Small intestine (tissue), 7 donors: ENCODE results near the gene CADPS. TPM values are rescaled to one million over a fixed set of nuclear protein-coding genes. Genes with fewer than 3 reads are reported as not detected.
A peak's percentile ranks its signal among the peaks of the same experiment; 100 is the strongest.

Source experiments
- DNase-seq, 2 donors: peaks; one replicate each; pipeline versions ENCODE4 v3.0.0 to v3.0.0-alpha.2; 2013
- FAIRE-seq: peaks from 2 replicates; lab custom pipeline; 2012; peaks lifted over from hg19 to GRCh38; lab: Jason Lieb, UNC
- H3K27ac ChIP-seq, 3 donors: one replicate each; pipeline ENCODE4 v1.5.1; 2013; ENCODE audit warnings: low read length in 2 of 3, mild to moderate bottlenecking in 2 of 3, control low read depth in 1 of 3, inconsistent platforms in 1 of 3, low read depth in 1 of 3, moderate library complexity in 1 of 3
- H3K27me3 ChIP-seq, 3 donors: one replicate each; pipeline ENCODE4 v1.6.1; 2013; ENCODE audit warnings: low read length in 3 of 3, inconsistent platforms in 1 of 3; ENCODE audit not compliant: control insufficient read depth in 3 of 3, insufficient read depth in 3 of 3
- H3K36me3 ChIP-seq, 3 donors: one replicate each; pipeline ENCODE4 v1.6.1; 2013; ENCODE audit warnings: low read length in 3 of 3, inconsistent platforms in 1 of 3, low read depth in 1 of 3, mild to moderate bottlenecking in 1 of 3, moderate library complexity in 1 of 3; ENCODE audit not compliant: control insufficient read depth in 3 of 3, insufficient read depth in 2 of 3
- H3K4me1 ChIP-seq, 3 donors: one replicate each; pipeline ENCODE4 v1.6.1; 2013; ENCODE audit warnings: low read length in 2 of 3, inconsistent platforms in 1 of 3, low read depth in 1 of 3, mild to moderate bottlenecking in 1 of 3, moderate library complexity in 1 of 3; ENCODE audit not compliant: control insufficient read depth in 3 of 3, insufficient read depth in 2 of 3
- H3K4me3 ChIP-seq, 3 donors: one replicate each; pipeline ENCODE4 v1.5.1; 2013; ENCODE audit warnings: low read length in 3 of 3, control low read depth in 1 of 3, inconsistent platforms in 1 of 3, low read depth in 1 of 3, mild to moderate bottlenecking in 1 of 3, moderate library complexity in 1 of 3
- H3K9me3 ChIP-seq, 2 donors: one replicate each; pipeline ENCODE4 v1.6.1; 2013; ENCODE audit warnings: low read depth in 1 of 2, low read length in 1 of 2; ENCODE audit not compliant: control insufficient read depth in 2 of 2, insufficient read depth in 1 of 2
- WGBS, 3 donors: extraction: QIAGEN DNeasy Blood & Tissue Kit; methylation state at CpG; one replicate each; pipeline ENCODE4 v1.1.7; 2013; 5-methylcytosine and 5-hydroxymethylcytosine counted together
- polyA plus RNA-seq, 4 donors: library from polyadenylated mRNA; stranded (reverse) in 3 of 4; unstranded in 1 of 4; fragments of 200-250 nt in 3 of 4; fragments of 120-200 nt in 1 of 4; gene quantifications; one replicate each; pipeline versions ENCODE4 v1.2.1 to v1.2.3, GENCODE V29; 2013
- donor health status: healthy with polysubstance abuse.
- donor health status: control.
- donor health status: control.
- donor health status: Bipolar disorder and iron deficiency.
- donor health status: healthy.

Gene CADPS
- polyA plus RNA-seq, 4 donors, result 1.9 to 9.3 (median 6.0) TPM

DNA sequence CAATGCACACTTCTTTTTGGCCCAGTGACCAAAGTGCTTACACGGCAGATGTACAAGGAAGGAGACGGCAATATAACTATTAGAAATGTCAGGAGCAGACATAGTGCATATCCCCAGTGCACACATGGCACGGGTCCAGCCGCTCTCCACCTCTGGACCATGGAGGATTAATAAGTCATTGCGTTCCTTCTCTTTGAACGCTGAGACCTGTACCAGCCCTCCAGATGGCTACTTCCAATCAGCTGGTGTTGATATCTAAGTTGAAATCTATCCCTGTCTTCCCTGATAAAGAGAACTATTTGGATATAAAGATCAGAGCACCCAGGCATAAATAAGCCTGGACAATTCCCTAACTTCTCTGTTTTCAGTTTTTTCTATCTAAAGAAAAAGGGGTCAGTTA, 212.5 kb downstream of the CADPS start:
- H3K27me3 ChIP-seq, result no peaks in the 10 kb centered on the region
- no peaks in the 10 kb centered on the region for H3K4me1 ChIP-seq
- FAIRE-seq (no peak), DNase-seq (no peak)
- H3K4me3 ChIP-seq, result no peak overlapping the region
- H3K36me3 ChIP-seq, result no peaks in the 10 kb centered on the region
- no peaks in the 10 kb centered on the region for H3K9me3 ChIP-seq
- 67 to 75% (median 74%) methylated on average over 6 of the region's 6 CpGs for WGBS, 3 donors
- H3K27ac ChIP-seq, result no peak overlapping the region

DNA sequence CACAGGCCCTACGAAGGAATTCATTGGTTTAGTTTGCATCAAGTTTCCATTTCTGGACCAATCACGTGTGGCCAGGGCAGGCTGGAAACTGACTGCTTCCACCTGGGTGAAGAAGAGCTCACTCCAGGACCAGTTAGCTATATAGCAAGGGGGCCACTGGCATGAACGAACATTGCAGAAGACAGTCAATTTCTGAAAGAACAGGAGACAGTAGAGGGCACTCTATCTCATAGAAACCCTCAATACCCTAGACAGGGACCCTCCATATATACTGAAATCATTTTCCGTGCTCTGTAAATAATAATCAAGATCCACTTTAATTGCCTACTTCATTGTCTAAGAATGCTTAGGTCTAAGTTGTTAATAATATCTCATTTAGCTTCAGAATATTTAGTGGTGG, 215.6 kb downstream of the CADPS start:
- Histone ChIP-seq H3K4me1 (no peaks in the 10 kb centered on the region), H3K36me3 (no peaks in the 10 kb centered on the region), H3K9me3 (no peaks in the 10 kb centered on the region), H3K27ac (no peak overlapping the region), H3K4me3 (no peak overlapping the region), H3K27me3 (no peaks in the 10 kb centered on the region)
- DNase-seq (no peak), FAIRE-seq (no peak)
- WGBS, 3 donors, result 55 to 86% (median 75%) methylated on average over 4 of the region's 4 CpGs

DNA sequence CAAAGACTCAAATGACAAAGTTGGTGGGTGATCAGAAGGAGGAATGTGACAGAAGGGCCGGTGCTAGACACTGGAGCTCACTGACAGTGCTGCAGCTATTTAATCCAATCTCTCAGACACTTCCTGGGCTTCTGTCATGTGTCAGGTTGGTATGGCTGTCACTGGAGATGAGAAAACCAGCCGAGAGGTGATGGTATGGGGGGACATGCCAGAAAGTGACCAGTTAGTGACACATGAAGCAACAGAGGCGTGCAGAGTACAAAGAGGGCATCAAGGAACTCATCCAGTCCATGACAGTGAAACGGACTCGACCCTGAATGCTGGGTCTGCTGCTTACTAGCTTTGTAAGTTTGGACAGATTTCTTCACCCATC, 219.5 kb downstream of the CADPS start:
- H3K4me3 ChIP-seq, result no peak overlapping the region
- WGBS, 3 donors, result 66 to 75% (median 69%) methylated on average over 5 of the region's 5 CpGs
- no peaks in the 10 kb centered on the region for H3K9me3 ChIP-seq
- no peaks in the 10 kb centered on the region for H3K36me3 ChIP-seq
- FAIRE-seq, result no peak
- no peak overlapping the region for H3K27ac ChIP-seq
- DNase-seq, result no peak
- peaks cover 0 to under 1% (median 0%) of the 10 kb centered on the region in 3 donors for H3K27me3 ChIP-seq
- H3K4me1 ChIP-seq, result no peaks in the 10 kb centered on the region

DNA sequence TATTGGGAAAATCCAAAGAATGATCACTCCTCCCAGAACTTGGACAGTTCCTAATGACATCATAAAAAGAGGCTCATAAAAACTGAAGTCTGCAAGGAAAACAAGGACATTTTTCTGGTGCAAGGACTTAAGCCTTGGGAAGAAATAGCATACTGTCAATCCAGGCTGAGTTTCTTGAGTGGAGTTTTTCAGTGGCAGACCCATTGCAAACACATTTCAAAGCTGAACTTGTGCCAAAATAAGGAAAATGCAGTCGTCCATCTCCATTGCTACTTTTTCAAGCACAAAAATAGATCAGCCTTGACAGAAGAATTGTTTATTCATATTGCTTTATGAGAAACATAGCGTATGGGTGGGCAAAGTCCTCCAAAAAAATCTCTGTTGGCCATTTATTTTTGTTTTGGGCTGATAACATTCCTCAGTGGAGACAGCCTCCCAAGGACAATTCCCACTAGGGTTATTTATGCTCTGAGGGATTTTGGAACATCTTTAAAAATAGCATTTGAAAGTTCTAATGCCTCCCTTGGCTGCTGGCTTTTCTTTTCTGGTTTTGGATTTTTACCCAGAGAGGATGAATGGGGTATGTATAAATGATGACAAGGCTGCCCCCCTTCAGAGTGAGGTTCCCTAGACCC, 220.0 kb downstream of the CADPS start:
- Histone ChIP-seq H3K36me3 (no peaks in the 10 kb centered on the region), H3K27ac (no peak overlapping the region), H3K4me3 (no peak overlapping the region), H3K4me1 (no peaks in the 10 kb centered on the region), H3K27me3 (peaks cover 0 to 2% (median 0%) of the 10 kb centered on the region in 3 donors), H3K9me3 (no peaks in the 10 kb centered on the region)
- no peak for FAIRE-seq
- no peak for DNase-seq
- WGBS, 3 donors, result 53 to 85% (median 70%) methylated on average over 2 of the region's 2 CpGs

DNA sequence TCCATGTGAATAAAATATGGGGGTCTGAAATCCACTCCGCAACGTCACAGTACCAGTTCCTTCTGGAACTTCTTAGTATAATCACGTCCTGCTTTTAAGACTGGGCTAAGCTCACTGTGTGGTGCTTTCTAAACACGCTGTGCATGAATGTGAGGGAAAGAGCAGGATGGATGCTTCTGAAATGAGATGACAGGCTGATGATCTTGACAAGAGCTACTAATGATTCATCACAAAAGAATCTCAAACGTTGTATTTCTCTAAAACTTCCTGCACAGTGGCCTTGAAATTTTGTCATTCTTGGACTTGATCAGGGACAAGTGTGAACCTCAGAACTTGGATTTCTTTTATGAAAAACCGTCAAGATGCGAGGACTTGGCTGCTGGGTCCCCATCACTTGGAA, 221.4 kb downstream of the CADPS start:
- 72 to 73% (median 72%) methylated on average over 7 of the region's 7 CpGs for WGBS, 3 donors
- FAIRE-seq, result no peak
- no peaks in the 10 kb centered on the region for H3K9me3 ChIP-seq

DNA sequence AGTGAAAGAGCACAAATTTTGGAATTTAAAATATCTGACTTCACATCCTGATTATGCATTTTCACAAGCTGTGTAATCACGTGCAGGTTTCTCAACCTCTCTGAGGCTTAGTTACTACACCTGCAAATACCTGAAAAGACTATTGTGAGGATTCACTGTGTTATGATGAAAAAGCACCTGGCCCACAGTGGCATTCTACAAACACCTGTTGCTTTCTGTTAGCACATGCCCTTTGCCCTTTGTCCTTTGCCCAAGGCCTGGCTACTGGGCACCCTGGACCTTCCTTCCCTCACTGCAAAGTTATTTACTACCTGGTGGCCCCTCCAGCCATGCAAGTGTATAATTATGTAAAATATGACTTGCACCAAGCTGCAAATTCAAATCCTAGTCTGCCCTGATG, 227.5 kb downstream of the CADPS start:
- FAIRE-seq (no peak), DNase-seq (peak in 1 of 2 donors; percentile 42)
- H3K9me3 ChIP-seq, result no peaks in the 10 kb centered on the region
- no peak overlapping the region for H3K4me3 ChIP-seq
- 13 to 64% (median 29%) methylated on average over 1 of the region's 1 CpG for WGBS, 3 donors
- peaks cover 0 to 2% (median 0%) of the 10 kb centered on the region in 3 donors for H3K27me3 ChIP-seq
- no peaks in the 10 kb centered on the region for H3K36me3 ChIP-seq
- H3K4me1 ChIP-seq, result no peaks in the 10 kb centered on the region
- no peak overlapping the region for H3K27ac ChIP-seq

More for the DNA sequence above, 221.4 kb downstream of the CADPS start:
- Histone ChIP-seq H3K4me3 (no peak overlapping the region), H3K4me1 (no peaks in the 10 kb centered on the region), H3K36me3 (no peaks in the 10 kb centered on the region), H3K27me3 (peaks cover 0 to 2% (median 0%) of the 10 kb centered on the region in 3 donors), H3K27ac (no peak overlapping the region)
- DNase-seq, result no peak

DNA sequence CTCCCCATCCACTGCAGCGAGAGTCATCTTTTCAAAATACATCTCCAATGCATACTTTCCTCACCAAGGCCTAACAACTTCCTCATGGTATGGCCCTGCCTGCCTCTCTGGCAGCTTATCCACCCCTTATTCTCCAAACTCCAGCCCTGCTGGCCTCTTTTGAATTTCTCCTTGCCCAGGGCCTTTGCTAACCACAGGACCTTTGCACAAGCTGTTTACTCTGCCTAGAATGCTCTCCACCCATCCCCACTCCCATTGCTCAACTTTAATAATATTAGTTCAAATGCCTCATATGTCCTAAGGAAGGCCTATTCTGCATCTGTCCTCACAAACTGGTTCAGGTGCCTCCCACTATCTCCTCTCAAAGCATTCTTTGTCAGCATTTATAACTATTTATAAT, 230.7 kb downstream of the CADPS start:
- no peaks in the 10 kb centered on the region for H3K4me1 ChIP-seq
- no peak for FAIRE-seq
- no peak for DNase-seq
- H3K36me3 ChIP-seq, result no peaks in the 10 kb centered on the region
- no peak overlapping the region for H3K4me3 ChIP-seq
- WGBS, 3 donors, result 47 to 92% (median 92%) methylated on average over 1 of the region's 1 CpG
- no peaks in the 10 kb centered on the region for H3K27me3 ChIP-seq
- H3K9me3 ChIP-seq, result no peaks in the 10 kb centered on the region
- no peak overlapping the region for H3K27ac ChIP-seq

DNA sequence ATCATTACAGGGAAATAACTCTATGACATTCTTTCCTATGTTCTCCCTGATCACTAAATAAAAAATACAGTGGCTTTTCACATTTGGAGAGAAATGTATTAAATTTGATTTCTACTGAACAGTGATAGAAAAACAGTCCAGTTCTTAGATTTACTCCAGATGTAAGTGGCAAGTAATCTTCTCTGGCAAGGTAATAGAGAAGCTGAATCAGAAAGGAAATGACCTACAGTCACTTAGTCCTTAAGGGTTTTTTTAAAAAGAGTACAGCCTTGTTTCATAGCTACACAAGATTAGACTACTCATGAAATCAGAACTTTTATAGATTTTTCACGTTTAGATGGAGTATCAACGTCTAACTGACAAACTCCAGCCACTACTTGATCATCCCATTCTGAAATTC, 236.9 kb downstream of the CADPS start:
- WGBS, 3 donors, result 65 to 74% (median 73%) methylated on average over 2 of the region's 2 CpGs
- Histone ChIP-seq H3K36me3 (no peaks in the 10 kb centered on the region), H3K27ac (no peak overlapping the region), H3K27me3 (no peaks in the 10 kb centered on the region), H3K4me1 (no peaks in the 10 kb centered on the region), H3K4me3 (no peak overlapping the region), H3K9me3 (no peaks in the 10 kb centered on the region)
- FAIRE-seq (no peak), DNase-seq (no peak)
